ENCODE data around the gene TOP3B. TPM values are rescaled to one million over a fixed set of nuclear protein-coding genes. Genes with fewer than 3 reads are reported as not detected.
A peak's percentile ranks its signal among the peaks of the same experiment; 100 is the strongest.

Gene TOP3B
- total and polyA plus RNA-seq, 9 of the 15 experiments (the other 6 are each of a cell fraction or from before 2014, with no cell fraction given): 3.0 to 188 (median 112) TPM

GRCh38 chr22:21996175-21996720 is 13.7 kb upstream of the TOP3B start (continued):
- TF ChIP-seq ZNF197 (CRISPR knock-in tag; IDR thresholded peaks at IDR 0.05; ENCODE audit: low read depth) (no peak), NCOA1 (IDR thresholded peaks at IDR 0.05; ENCODE audit: low read depth) (no peak), CHAMP1 (IDR thresholded peaks at IDR 0.05) (no peak), MTA3 (IDR thresholded peaks at IDR 0.05; ENCODE audit: borderline replicate concordance) (no peak), POU5F1 (IDR thresholded peaks at IDR 0.05; ENCODE audit: borderline replicate concordance, low read depth, low read length, partially characterized antibody) (no peak), FOXP4 (CRISPR knock-in tag; IDR thresholded peaks at IDR 0.05; ENCODE audit: borderline replicate concordance) (no peak), ZFP30 (CRISPR knock-in tag; IDR thresholded peaks at IDR 0.05; ENCODE audit: borderline replicate concordance) (no peak), HDAC1 (IDR thresholded peaks at IDR 0.05) (no peak), E2F6 (IDR thresholded peaks at IDR 0.05; ENCODE audit: borderline replicate concordance in 1 of 2, extremely low read depth in 1 of 2, insufficient read depth in 1 of 2, insufficient read length in 1 of 2, low read depth in 1 of 2, low read length in 1 of 2, poor library complexity in 1 of 2, severe bottlenecking in 1 of 2) (no peak), KLF1 (tag; IDR thresholded peaks at IDR 0.05) (no peak), YY1 (IDR thresholded peaks at IDR 0.05; ENCODE audit: borderline replicate concordance in 1 of 3, control insufficient read depth in 1 of 3, extremely low read depth in 1 of 3, insufficient read depth in 3 of 3, insufficient read length in 1 of 3, insufficient replicate concordance in 2 of 3, low read depth in 1 of 3, low read length in 2 of 3) (no peak), STAT5A (IDR thresholded peaks at IDR 0.05; ENCODE audit: borderline replicate concordance, low read length) (0 out of 2 replicates have a peak, but pooled peaks have one; percentile 21), E2F5 (CRISPR knock-in tag; IDR thresholded peaks at IDR 0.05) (no peak)
